Midbrain (tissue), 1 donor: ENCODE results near the gene MICAL3.

Source experiments
- DNase-seq: peaks from one replicate; lab custom pipeline; 2025; lab: John Stamatoyannopoulos, UW

Gene MICAL3

DNA sequence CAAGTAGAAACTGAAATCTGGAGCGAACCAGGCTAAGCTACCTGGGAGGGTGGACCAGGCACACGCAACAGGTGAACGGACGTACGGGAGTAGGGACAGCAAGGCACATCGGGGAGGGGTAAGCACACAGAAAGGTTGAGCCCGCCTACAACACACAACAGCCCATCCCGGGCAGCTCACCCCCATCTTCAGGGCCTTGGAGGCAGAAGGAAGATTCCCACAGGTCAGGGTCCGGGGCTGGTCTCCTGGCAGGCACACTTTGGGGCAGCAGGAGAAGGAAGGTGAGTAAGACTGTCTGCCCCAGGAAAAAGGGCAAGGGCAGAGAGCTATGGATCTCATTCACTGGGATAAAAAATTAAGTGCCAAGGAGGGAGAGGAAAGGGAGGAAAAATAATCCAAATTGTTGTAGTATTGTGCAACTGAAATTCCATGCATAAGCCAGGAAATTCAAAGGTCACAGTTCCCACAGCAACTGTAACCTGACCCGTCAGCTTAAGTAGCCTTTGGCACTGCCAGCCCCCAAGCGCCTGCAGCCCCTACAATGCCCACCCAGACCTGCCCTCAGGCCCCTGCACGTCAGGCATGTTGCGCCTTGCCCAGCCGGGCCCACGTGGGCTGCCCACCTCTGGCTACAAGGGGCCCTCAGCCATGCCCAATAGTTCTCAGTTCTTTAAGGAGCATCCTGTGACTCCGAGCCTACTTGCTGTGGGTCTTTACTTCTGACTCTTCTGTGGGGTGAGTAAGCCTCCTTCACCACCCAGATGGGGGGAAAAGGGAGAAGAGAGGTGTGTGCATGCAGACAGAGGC lies 51.8 kb downstream of the MICAL3 start:
- DNase-seq = no peak

DNA sequence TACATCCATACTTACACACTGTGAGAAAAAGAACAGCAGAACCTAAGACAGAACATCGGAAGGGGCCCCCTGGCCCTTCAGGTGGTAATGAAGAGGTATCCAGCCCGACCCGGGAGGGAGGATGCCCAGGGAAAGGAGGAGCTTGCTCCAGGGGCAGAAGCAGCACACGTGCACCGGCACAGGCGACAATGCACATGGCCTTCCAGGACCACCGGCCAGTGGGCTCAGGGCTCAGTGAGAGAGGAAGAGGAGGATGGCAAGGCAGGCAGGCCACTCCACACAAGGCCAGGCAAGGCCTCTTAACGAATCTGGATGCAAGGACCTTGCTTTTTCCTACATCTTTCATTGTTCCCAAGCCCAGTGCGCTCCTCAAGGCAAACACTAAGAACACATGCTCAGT lies 52.6 kb downstream of the MICAL3 start:
- no peak for DNase-seq

DNA sequence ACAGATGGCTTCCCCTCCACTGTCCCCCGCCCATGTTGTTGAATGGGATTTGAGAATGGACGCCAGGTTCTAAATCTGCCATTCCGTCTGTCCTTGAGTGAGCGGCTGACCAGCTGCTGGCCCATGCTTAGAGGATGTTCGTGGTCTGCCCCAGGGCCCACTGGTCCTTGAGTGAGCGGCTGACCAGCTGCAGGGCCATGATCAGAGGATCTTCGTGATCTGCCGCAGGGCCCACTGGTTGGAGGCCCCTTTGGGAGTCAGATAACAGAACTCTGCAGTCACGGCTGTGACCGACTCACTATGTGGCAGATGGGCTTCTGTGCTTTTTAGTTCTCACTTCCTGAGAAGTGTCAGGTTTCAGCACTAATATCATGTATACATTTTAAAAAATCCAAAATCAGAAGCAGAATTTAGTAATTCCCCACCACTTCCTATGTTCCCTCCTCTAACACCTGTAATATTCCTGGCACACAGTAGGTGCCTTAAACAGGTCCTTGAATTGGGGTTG lies 54.1 kb downstream of the MICAL3 start:
- no peak for DNase-seq

DNA sequence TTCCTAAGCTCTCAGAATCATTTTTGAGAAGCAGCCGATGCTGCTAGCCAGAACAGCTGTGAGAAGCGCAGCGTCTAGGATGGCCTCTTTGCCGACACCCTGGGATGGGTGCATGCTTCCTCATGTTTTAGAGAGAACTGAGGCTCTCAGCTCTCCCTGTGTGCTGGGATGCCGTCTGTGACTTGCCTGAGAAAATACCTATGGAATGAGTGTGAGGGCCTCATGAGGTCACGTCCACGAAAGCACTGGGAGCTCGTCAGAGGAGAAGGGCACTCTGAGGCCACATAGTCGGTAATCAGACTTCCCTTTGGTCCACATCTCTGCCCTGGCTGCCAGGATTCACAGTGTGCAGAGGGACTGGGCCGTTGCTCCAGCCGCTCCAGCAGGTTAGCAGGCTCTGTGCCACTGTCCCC lies 54.7 kb downstream of the MICAL3 start:
- DNase-seq = no peak

DNA sequence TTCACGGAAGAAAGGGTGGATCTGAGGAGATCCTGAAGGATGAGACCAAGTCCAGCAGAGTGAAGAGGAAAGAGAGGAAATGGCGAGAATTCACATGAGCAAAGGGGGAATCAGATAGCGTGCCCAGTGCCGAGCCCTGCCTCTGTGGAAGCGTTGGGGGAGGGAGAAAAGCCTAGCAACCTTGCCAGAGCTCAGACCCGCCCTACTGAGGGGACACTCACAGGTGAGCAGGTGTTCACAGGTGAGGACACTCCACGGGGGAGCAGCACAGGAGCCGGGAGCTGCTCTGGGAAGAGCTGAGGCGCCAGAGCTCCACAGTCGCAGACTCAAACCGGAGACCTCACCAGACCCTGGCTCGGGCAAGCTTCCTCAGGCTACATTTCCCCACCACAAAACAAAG lies 56.2 kb downstream of the MICAL3 start:
- DNase-seq = no peak

DNA sequence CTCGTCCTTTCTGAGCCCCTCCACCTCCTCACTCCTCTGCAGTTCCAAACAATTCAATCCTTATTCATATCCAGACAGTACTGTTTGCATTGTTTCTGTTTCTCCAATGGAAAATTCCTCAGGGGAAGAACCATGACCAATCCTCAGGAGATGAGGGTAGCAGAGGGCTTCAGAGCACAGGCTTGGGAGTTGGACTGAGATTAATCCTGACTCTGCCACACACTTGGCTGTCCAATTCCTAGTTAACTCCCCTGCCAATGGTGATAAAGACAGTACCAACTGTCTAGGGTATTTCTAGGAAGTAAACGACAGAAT lies 58.0 kb downstream of the MICAL3 start:
- no peak for DNase-seq

DNA sequence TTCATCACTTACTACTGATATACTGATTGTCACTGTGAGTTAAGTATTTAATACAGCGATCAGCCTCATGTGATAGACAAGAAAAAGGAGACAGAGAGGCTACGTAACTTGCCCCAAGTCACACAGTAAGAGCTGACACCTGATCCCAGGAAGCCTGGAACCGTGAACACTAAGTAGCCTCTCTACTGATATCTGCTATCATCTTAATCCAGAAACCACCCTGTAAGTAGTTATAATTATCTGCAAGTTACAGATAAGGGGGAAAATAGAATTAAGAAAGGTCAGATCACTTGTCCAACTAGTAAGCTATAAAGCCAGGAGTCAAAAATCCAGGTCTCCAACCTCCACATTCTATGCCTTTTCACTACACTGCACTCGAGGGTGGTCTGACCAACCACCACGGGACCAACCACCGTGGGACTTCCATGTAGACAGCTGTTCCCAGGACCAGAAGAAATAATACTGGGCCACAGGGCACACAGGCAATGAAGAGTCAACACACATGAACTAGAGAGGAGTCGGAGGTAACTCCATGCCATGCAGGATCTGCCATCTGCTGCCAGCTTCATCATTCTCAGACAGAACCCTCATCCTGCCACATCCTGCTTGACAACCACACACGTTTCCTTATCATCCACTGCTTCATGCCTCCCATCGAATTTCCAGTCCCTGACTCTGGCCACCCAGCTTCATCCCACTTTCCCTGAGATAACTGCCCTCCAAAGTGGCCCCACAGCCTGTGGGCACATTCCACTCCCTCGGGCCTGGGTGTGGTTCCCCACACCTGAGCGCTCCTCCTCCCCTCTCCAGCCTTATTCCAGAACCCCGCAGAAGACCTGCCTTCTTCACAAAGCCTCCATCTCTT lies 58.6 kb downstream of the MICAL3 start:
- no peak for DNase-seq

DNA sequence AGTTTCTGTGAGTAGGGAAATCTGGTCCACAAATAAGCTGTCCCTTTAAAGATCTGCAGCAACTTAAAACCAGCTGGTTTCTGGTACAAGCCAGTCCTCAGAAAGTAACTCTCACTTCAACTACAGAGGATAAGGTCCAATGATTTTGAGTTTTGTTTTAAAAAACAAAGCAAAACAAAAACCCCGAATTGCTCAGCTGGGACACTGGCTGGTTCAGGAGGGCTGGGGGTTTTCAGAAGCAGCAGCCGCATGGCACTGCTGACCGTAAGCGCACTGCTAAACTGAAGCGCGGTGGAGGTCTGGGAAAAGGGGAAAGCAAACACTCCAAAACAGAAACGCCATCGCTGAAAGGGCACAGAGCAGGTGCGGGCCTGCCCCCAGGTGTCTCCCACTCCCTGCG lies 59.7 kb downstream of the MICAL3 start:
- no peak for DNase-seq

DNA sequence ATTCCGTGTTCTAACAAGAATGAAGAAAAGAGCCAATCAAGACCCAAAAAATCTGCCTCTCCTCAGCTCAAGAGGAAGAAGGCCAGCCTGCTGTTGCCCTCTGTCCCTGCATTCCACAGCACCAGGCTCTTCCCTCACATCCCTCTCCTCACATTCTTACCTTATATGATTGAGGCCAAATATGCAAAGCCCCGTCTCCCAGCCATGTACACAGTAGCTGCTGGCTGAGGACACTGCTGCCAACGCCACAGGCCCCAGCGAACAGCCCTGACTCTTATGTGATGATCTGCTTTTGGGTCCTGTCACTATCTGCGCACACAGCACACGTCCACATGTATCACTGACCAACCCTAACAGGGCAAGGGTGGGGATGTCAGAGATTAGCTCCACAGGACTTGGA lies 60.2 kb downstream of the MICAL3 start:
- no peak for DNase-seq

DNA sequence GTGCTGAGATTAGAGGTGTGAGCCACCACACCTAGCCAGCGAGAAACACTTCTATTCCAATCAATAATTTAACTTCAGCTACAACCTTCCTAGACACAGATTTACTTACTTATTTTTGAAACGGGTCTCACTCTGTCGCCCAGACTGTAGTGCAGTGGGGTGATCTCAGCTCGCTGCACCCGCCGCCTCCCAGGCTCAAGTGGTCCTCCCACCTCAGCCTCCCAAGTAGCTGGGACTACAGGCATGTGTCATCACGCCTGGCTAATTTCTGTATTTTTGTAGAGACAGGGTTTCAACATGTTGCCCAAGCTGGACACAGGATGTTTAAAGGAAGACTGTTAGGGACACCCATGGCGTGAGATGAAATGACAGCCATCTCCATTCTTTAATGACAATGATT lies 61.3 kb downstream of the MICAL3 start:
- DNase-seq = no peak

DNA sequence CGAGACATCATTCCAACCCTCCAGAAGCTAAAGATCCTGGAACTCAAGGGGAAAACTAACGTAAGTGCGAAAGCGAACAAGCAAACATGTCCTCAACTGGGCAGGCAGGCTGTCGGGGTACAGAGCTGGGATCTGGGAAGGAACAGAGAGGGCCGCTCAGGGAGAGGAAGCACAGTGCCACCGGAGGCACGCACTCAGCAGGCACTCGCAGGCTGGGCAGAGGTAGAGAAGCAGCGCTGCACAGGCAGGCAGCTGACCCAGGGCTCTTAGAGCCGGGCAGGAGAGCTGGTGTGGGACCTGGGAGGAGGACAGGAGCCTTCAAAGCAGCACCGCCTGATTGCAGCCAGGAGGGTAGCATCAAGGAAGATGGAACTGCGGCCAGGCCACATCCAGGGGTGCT lies 62.2 kb downstream of the MICAL3 start:
- no peak for DNase-seq

DNA sequence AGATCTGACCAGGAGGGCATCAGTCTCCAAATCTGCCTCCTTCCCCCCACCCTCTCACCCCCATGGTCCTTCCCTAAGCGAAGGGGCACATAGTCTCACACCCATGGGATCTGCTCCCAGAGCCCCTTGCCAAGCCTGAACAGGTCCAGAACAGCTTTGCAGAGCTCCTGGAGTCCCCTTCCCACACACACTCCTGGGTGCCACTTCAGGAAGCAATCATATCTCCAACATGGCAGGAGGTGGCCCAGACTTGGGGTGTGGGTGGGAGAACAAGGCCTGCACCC lies 63.0 kb downstream of the MICAL3 start:
- DNase-seq = no peak

DNA sequence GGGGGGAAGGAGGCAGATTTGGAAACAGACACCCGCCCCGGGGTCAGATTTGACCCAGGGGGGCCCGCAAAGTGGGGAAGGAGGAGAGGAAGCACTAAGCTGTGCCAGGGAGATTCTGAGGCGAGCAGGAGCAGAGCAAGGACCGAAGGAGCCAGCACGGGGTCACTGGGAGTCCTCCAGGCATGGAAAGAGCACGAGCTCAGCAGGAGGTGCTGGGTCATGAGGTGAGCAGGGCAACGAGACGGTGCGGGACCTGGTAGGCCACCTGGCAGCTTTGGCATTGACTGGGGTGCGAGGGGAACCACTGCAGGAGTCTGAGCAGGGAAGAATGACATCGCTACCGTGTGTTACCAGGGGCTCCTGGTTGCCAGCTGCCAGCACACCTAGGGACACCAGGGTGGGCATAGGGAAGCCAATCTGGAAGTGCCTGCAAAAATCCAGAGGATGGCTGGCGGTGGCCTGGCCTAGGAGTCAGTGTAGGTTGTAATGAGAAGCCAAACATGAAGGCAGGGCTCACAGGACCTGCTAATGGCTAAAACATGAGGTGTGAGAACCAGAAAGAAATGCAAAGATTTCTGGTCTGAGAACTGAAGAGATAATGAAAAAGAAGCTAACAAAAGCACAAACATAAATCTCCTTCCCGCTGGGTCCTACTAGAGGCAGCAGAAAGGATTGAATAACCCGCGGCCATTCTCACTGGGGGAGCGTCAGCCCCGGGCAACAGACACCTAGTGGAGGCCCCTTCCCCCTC lies 63.5 kb downstream of the MICAL3 start:
- DNase-seq = no peak

DNA sequence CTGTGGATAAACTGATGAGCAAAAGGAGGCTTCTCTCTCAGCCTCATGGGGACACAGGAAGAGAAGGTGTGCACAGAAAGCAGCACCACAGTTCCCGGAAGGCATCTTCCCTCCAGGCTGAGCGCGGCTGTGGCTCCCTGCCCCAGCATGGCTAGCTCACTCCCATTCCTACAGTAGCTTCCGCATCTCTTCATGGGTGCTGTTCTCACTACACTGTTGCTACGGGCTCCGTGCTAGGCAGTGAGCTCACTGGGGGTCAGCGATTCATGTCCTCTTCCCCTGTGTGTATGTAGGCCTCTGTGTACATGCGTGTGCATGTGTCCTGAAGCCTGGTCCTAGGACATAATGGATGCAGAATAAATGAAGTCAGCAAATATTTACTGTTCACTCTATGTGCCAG lies 64.3 kb downstream of the MICAL3 start:
- DNase-seq = no peak

DNA sequence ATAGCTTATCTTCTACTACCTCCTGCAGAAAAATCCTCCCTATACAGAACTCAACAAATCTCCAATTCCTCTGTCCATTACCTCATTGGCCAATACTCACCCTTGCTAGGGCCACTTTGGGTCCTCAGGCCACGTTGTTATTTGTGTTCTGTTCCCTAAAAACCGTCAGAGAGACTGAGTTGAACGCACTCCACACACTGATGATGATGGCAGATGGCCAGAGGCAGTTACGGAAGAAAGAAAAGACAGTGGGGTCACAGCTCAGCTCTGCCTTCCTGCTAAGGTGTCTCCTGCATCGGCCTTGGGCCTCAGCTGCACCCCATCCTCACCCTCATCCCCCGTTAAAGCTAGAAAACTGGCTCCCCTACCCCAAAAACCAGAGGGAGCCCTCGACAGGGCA lies 66.2 kb downstream of the MICAL3 start:
- no peak for DNase-seq

DNA sequence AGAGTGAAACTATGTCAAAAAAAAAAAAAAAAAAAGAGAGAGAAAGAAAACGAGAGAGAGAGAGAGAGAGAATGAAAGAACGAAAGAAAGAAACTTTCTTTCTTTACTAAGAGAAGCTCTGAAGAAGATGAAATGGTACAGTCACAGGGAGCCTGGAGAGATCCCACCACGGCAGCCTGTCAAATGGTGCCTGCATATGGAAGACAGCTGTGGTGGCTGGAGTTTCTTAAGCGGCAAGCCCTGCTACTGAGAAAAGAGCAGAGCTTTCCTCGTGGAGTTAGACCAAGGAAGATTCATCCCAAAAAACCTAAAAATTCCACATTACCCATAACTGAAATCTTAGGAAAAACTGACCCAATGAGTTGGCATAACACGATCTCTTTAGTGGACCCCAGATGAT lies 66.7 kb downstream of the MICAL3 start:
- DNase-seq = no peak

DNA sequence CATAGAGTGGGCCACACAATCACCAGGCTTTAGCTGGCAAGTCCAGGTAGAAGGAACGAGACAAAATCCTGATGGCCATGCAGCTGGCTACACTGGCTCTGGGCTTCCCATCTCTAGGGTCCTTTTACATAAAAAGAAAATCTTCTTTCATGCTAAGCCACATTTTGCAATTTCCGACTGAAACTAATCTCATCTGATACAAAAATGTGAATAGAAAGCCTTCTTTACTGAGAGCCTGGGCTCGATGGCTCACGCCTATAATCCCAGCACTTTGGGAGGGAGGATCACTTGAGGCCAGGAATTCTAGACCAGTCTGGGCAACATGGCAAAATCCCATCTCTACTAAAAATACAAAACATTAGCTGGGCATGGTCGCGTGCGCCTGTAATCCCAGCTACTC lies 67.2 kb downstream of the MICAL3 start:
- no peak for DNase-seq

DNA sequence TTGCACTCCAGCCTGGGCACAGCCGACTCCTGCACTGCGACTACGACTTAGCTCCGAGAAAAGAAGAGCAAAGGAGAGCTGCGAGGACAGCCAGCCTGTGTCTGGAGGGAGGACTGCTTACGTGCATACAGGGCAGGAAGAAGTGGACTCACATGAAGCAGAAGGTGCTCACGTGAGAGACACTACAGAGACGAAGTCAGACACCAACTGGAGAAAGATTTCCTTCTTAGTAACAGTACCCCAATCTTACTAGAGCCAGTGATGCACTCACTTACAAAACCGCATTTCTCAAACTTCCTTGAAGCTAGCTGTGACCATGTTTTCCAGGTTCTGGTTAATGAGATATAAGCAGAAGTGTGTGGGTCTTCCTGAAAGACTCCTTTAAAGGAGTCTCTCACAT lies 67.7 kb downstream of the MICAL3 start:
- DNase-seq = no peak

DNA sequence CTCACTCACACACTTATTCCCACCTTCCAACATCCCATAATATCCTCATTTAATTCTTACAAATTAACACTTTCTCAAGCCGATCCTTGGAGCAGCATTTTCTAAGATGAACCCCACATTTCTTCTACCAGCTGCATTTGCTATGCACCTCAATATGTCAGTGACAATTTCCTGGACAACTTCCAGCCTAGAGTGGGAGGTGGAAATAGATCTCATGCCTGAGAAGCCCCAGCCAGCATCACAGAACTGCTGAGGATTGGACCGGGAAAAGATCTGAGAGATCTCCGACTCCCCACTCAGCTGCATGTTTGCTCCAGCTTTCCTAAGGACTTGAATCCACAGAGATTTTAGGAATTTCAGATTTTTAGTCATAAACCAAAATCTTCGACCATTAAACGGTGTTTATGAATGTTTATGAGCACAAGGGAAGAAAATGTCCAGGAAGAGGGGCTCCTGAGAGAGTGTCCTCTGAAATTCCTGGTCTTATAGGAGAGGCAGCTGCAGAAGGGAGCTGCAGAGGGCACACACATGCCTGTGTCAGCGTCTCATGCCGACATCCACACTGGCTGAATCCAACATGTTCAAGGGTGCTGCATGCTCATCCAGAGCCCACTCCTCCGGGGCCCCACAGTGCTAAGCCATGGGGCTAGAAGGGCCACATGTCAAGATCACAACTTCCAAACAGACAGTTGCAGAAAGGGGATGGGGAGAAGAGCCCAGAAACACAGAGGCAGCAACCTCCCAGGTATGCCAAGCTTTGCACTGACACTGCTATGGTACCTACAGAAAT lies 68.6 kb downstream of the MICAL3 start:
- DNase-seq = no peak

DNA sequence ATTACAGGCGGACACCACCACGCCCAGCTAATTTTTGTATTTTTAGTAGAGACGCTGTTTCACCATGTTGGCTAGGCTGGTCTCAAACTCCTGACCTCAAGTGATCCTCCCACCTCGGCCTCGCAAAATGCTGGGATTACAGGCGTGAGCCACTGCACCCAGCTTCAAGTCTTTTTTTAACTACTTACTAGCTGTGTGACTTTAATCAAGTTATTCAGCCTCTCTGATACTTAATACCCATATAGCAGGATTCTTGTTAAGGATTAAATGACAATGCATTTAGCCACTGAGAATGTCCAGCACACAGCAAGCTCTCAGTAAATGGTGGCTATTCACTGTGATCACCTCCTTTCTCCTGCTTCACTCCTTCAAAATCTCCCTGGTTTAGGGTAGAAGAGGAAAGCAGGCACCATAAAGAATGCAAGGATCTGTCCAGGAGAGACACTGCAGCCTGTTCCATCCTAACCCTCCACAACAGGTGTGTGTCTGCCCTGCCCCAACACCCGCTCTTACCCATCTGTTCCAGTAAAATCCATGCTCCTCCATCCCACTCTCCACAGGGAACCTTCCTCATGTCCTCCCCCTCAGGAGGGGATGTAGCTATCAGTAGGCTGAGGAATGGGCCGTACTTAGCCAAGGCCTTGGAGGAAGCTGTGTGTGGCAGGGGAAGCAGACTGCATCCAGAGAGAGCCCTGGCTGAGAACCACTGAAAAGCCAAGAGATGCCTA lies 69.3 kb downstream of the MICAL3 start:
- no peak for DNase-seq

DNA sequence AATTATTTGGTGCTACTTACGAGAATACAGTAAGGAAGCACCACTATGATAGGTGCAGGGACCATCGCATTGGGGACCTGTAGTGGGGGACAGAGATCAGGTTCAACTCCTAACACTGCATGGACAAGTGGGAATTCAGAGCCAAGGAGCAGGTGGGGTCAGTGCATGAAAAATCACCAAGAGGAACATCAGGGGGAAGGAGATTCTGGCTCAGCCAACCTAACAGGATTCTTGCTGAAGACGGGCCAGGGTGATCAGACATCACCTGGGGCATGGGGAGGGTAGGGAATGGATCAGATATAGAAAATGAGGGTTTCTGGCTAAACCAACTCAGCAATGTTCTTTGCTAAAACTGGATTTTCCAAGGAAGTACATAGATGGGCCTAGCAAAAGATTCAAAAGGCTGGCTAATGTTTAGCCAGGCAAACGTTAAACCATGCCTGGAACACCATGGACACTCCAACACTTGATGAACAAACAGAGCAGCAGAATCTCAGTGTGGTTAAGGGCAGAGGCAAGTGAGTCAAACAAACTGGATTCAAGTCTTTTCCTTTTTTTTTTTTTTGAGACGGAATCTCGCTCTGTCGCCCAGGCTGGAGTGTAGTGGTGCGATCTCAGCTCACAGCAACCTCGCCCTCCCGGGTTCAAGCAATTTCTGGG lies 70.0 kb downstream of the MICAL3 start:
- DNase-seq = no peak
